Endothelial cell of umbilical vein (primary cell): ENCODE measurements around the gene KMT2C. TPM values are rescaled to one million over a fixed set of nuclear protein-coding genes. Genes with fewer than 3 reads are reported as not detected.

Experiments used
- BruUV-seq: library from RNA; stranded (reverse); fragments of 400-500 nt; replicated peaks from 2 replicates; lab custom pipeline; 2021; lab: Mats Ljungman, UMichigan
- CTCF ChIA-PET: fragments of 300-600, 350-600 bp; sonication (Branson Sonifier 250); formaldehyde crosslinking; loops from one replicate; lab custom pipeline; 2021; ENCODE audit warnings: antibody characterized with exemption, inconsistent platforms; lab: Charles Lee
- POLR2A ChIA-PET: fragments of 300-600, 350-600 bp; sonication (Branson Sonifier 250); formaldehyde crosslinking; loops from one replicate; lab custom pipeline; 2021; ENCODE audit warnings: antibody characterized with exemption, inconsistent platforms; lab: Charles Lee
- DNase-seq: peaks from one replicate; pipeline ENCODE4 v3.0.0-alpha.2; 2011; ENCODE audit warnings: low read depth, low spot score
- FAIRE-seq: peaks from 2 replicates; lab custom pipeline; 2011; peaks lifted over from hg19 to GRCh38; lab: Jason Lieb, UNC
- H2AFZ ChIP-seq: 2 replicates; pipeline ENCODE4 v1.6.0; 2012; ENCODE audit warnings: low read depth, low read length, control low read depth, inconsistent platforms
- H3K27ac ChIP-seq: 2 replicates; pipeline ENCODE4 v1.5.1; 2011; ENCODE audit warnings: low read depth, mild to moderate bottlenecking, control low read depth, low read length, moderate library complexity; ENCODE audit not compliant: insufficient read depth
- H3K27me3 ChIP-seq, 2 experiments: 2 replicates each; pipeline versions ENCODE4 v1.6.0 to v1.6.1; 2011; ENCODE audit warnings: low read length in 2 of 2, mixed read lengths in 1 of 2; ENCODE audit not compliant: control insufficient read depth in 2 of 2, insufficient read depth in 2 of 2
- H3K36me3 ChIP-seq, 2 experiments: 2 replicates in 1 of 2; 3 replicates in 1 of 2; pipeline ENCODE4 v1.5.1; 2011; ENCODE audit warnings: low read length in 2 of 2, mild to moderate bottlenecking in 1 of 2, moderate library complexity in 1 of 2; ENCODE audit not compliant: control insufficient read depth in 2 of 2, insufficient read depth in 2 of 2; ENCODE audit errors: extremely low read depth in 1 of 2
- H3K4me1 ChIP-seq: 3 replicates; pipeline ENCODE4 v1.5.1; 2011; ENCODE audit warnings: mild to moderate bottlenecking, low read length; ENCODE audit not compliant: control insufficient read depth, insufficient read depth; ENCODE audit errors: extremely low read depth
- H3K4me2 ChIP-seq: 2 replicates; pipeline ENCODE4 v1.6.1; 2011; ENCODE audit warnings: low read length, control low read depth, mixed read lengths; ENCODE audit not compliant: insufficient read depth
- H3K4me3 ChIP-seq, 3 experiments: fragments of 200-600 bp in 1 of 3; sonication (generic), shearing (Covaris generic) in 1 of 3; replicated peaks in 1 of 3; 2 replicates each; pipeline ENCODE4 v1.5.1; 2011 to 2016; ENCODE audit warnings: control low read depth in 3 of 3, low read length in 3 of 3, mild to moderate bottlenecking in 2 of 3, inconsistent platforms in 1 of 3, low read depth in 1 of 3, moderate library complexity in 1 of 3; ENCODE audit not compliant: insufficient read depth in 1 of 3
- H3K79me2 ChIP-seq: 2 replicates; pipeline ENCODE4 v1.6.0; 2012; ENCODE audit warnings: low read length, inconsistent platforms; ENCODE audit not compliant: control insufficient read depth, insufficient read depth
- H3K9ac ChIP-seq: replicated peaks from 2 replicates; pipeline ENCODE3; 2011; ENCODE audit warnings: low read length, control low read depth; ENCODE audit not compliant: insufficient read depth; ENCODE audit errors: extremely low read depth
- H3K9me1 ChIP-seq: replicated peaks from 3 replicates; pipeline ENCODE4 v1.6.0; 2011; ENCODE audit warnings: mild to moderate bottlenecking, low read length; ENCODE audit not compliant: control insufficient read depth, insufficient read depth; ENCODE audit errors: extremely low read depth
- H3K9me3 ChIP-seq: replicated peaks from 2 replicates; pipeline ENCODE4 v1.5.1; 2012; ENCODE audit warnings: low read length, inconsistent platforms; ENCODE audit not compliant: control insufficient read depth, insufficient read depth
- H4K20me1 ChIP-seq: replicated peaks from 2 replicates; pipeline ENCODE3; 2011; ENCODE audit warnings: mild to moderate bottlenecking, low read length; ENCODE audit not compliant: control insufficient read depth, insufficient read depth; ENCODE audit errors: extremely low read depth
- CTCF ChIP-seq, 2 donors: IDR thresholded peaks; 1 replicate in 1 of 2; 2 replicates in 1 of 2; pipeline ENCODE4 v1.5.1; 2011; ENCODE audit warnings: low read length in 2 of 2, mild to moderate bottlenecking in 2 of 2, moderate library complexity in 2 of 2, control low read depth in 1 of 2, inconsistent platforms in 1 of 2, low read depth in 1 of 2; ENCODE audit not compliant: insufficient read depth in 1 of 2; ENCODE audit errors: extremely low read depth in 1 of 2
- EZH2 ChIP-seq: IDR thresholded peaks from 2 replicates; pipeline ENCODE4 v1.6.1; 2012; ENCODE audit warnings: borderline replicate concordance, low read depth, mild to moderate bottlenecking, moderate library complexity, low read length, inconsistent platforms; ENCODE audit not compliant: severe bottlenecking
- FOS ChIP-seq: IDR thresholded peaks from 2 replicates; pipeline ENCODE4 v1.6.1; 2011; ENCODE audit warnings: mild to moderate bottlenecking, low read length, moderate library complexity, borderline replicate concordance; ENCODE audit not compliant: insufficient read depth
- GATA2 ChIP-seq: IDR thresholded peaks from 2 replicates; pipeline ENCODE4 v1.7.0; 2011; ENCODE audit warnings: low read depth, mild to moderate bottlenecking, moderate library complexity, mixed read lengths, low read length; ENCODE audit not compliant: insufficient read length, insufficient read depth
- JUN ChIP-seq: IDR thresholded peaks from 2 replicates; pipeline ENCODE4 v1.6.1; 2011; ENCODE audit warnings: borderline replicate concordance, low read depth; ENCODE audit not compliant: insufficient read length, insufficient read depth
- MYC ChIP-seq: IDR thresholded peaks from one replicate; pipeline ENCODE4 v1.6.1; 2011; ENCODE audit warnings: mild to moderate bottlenecking, low read depth, low read length
- POLR2A ChIP-seq: IDR thresholded peaks from 2 replicates; pipeline ENCODE4 v1.6.1; 2012; ENCODE audit warnings: low read depth, mild to moderate bottlenecking, control low read depth, low read length
- POLR2AphosphoS5 ChIP-seq: IDR thresholded peaks from 2 replicates; pipeline ENCODE4 v1.6.1; 2012; ENCODE audit warnings: low read depth, mild to moderate bottlenecking, control low read depth, low read length, moderate library complexity; ENCODE audit not compliant: insufficient read depth
- dilution Hi-C: fragments of 300-500 bp; cut with MboI; formaldehyde crosslinking; loops from one replicate; pipeline ENCODE4 v1.15.0; 2019; ENCODE audit warnings: low sequenced_read_pairs; ENCODE audit not compliant: extremely low pct_ligation_motif_present
- intact Hi-C: fragments of 100-400 bp; cut with micrococcal nuclease; formaldehyde crosslinking; loops from one replicate; pipeline ENCODE4 v1.10.0; 2022
- polyA plus RNA-seq, 4 experiments: library from polyadenylated mRNA; depleted of rRNA in 3 of 4; stranded (reverse) in 3 of 4; unstranded in 1 of 4; fragments of >200 nt; gene quantifications; 2 replicates each; pipeline versions ENCODE4 v1.2.1 to v1.2.3, GENCODE V29; 2011 to 2012; ENCODE audit warnings: missing spikeins in 1 of 4
- total RNA-seq: library from RNA; stranded (reverse); gene quantifications from 2 replicates; pipeline ENCODE4 v1.2.3, GENCODE V29; 2021
- TF ChIP-seq, protein P1 (sequence below): IDR thresholded peaks from 2 replicates; pipeline ENCODE4 v1.6.1; 2011; ENCODE audit not compliant: insufficient read depth, insufficient read length

The KMT2C gene
- total and polyA plus RNA-seq, 2 donors (not counting 3 experiments of a cell fraction or from before 2014, with no cell fraction given), result 8.0 to 53.7 TPM

GRCh38 chr7:152193880-152194279 lies 241.9 kb downstream of the KMT2C start:
- Histone ChIP-seq H3K27me3 (no peaks in the 10 kb centered on the region), H3K4me3 (no peak overlapping the region), H3K9ac (no peak overlapping the region), H3K27ac (no peak overlapping the region), H3K4me1 (no peaks in the 10 kb centered on the region), H4K20me1 (no peaks in the 10 kb centered on the region), H3K36me3 (peaks cover 12 to 18% of the 10 kb centered on the region in 2 experiments), H3K79me2 (no peaks in the 10 kb centered on the region), H3K9me3 (no peaks in the 10 kb centered on the region), H3K9me1 (no peaks in the 10 kb centered on the region), H3K4me2 (no peak overlapping the region), H2AFZ (no peak overlapping the region)
- CTCF ChIA-PET, result interaction anchor here (1.2 kb wide), 1 partner anchor 9 kb away, joined by 4 read pairs; no protein-coding TSS in a partner anchor
- FAIRE-seq (no peak), DNase-seq (no peak)
- intact Hi-C loops, result no loop called here
- TF ChIP-seq CTCF (IDR thresholded peaks at IDR 0.05; ENCODE audit: extremely low read depth in 1 of 2, insufficient read depth in 1 of 2, low read depth in 1 of 2, low read length in 2 of 2) (no peak), EZH2 (no peak), FOS (no peak), POLR2A (no peak)
- dilution Hi-C loops, result no loop called here
- no TSS peak for BruUV-seq
- POLR2A ChIA-PET, result no interaction called here

DNA sequence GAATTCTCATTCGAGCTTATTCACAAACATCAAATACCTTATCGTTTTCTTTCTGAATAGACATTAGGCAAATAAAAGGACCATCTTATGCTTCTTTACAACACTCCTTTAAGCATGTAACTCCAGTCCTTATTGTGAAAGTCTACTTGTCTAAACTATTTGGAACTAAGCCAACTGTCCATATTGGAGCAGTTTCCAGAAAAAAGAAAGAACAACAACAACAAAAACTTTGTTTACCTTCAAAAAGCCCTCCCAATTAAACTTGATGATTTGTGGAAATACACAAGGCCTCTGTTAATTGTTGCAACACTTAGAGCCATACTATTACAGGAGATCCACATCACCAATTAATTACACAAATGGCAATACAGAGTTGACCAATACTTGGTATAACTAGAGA lies 246.7 kb downstream of the KMT2C start:
- Histone ChIP-seq H3K27me3 (no peaks in the 10 kb centered on the region), H3K4me1 (no peaks in the 10 kb centered on the region), H3K79me2 (no peaks in the 10 kb centered on the region), H2AFZ (no peak overlapping the region), H4K20me1 (no peaks in the 10 kb centered on the region), H3K9me1 (no peaks in the 10 kb centered on the region), H3K36me3 (peaks cover 12 to 14% of the 10 kb centered on the region in 2 experiments), H3K4me2 (no peak overlapping the region), H3K9ac (no peak overlapping the region), H3K9me3 (no peaks in the 10 kb centered on the region), H3K4me3 (no peak overlapping the region), H3K27ac (no peak overlapping the region)
- POLR2A ChIA-PET, result no interaction called here
- TF ChIP-seq GATA2 (no peak), POLR2AphosphoS5 (no peak), POLR2A (no peak), EZH2 (no peak), FOS (no peak), MYC (no peak), CTCF (IDR thresholded peaks at IDR 0.05; ENCODE audit: extremely low read depth in 1 of 2, insufficient read depth in 1 of 2, low read depth in 1 of 2, low read length in 2 of 2) (no peak), JUN (no peak)
- TF ChIP-seq, protein P1, sequence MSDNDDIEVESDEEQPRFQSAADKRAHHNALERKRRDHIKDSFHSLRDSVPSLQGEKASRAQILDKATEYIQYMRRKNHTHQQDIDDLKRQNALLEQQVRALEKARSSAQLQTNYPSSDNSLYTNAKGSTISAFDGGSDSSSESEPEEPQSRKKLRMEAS, result no peak
- BruUV-seq, result no TSS peak
- dilution Hi-C loops (no loop called here), intact Hi-C loops (no loop called here)
- DNase-seq, result no peak
- FAIRE-seq, result no peak
- CTCF ChIA-PET, result no interaction called here
